NCI-H1092 (cell line): ENCODE results near the gene C17orf67.

Source experiments
- DNase-seq: peaks from one replicate; lab custom pipeline; 2025; lab: John Stamatoyannopoulos, UW

Gene C17orf67

GRCh38 chr17:56833057-56833808, 487 bp downstream of the C17orf67 start:
- DNase-seq, result no peak

- no peak for DNase-seq
Observed at GRCh38 chr17:56832446-56832845, 1.3 kb downstream of the C17orf67 start.

- DNase-seq, result no peak
Observed at GRCh38 chr17:56831369-56832095, 2.2 kb downstream of the C17orf67 start.

- no peak for DNase-seq
Observed at GRCh38 chr17:56830726-56831368, 2.9 kb downstream of the C17orf67 start.

GRCh38 chr17:56826611-56827414, 6.9 kb downstream of the C17orf67 start:
- DNase-seq, result no peak

GRCh38 chr17:56824503-56824902, 9.2 kb downstream of the C17orf67 start:
- no peak for DNase-seq

GRCh38 chr17:56823848-56824247, 9.9 kb downstream of the C17orf67 start:
- DNase-seq, result no peak

- DNase-seq, result no peak
Observed at GRCh38 chr17:56822725-56823124, 11.0 kb downstream of the C17orf67 start.

GRCh38 chr17:56821847-56822534, 11.7 kb downstream of the C17orf67 start:
- no peak for DNase-seq

- DNase-seq, result no peak
Observed at GRCh38 chr17:56820207-56820606, 13.5 kb downstream of the C17orf67 start.

- peak; percentile 70 for DNase-seq
Observed at GRCh38 chr17:56819431-56820145, 14.1 kb downstream of the C17orf67 start.

GRCh38 chr17:56819030-56819429, 14.7 kb downstream of the C17orf67 start:
- DNase-seq, result no peak

GRCh38 chr17:56817066-56817465, 16.7 kb downstream of the C17orf67 start:
- no peak for DNase-seq

- DNase-seq, result no peak
Observed at GRCh38 chr17:56815711-56816110, 18.0 kb downstream of the C17orf67 start.

GRCh38 chr17:56812901-56813388, 20.8 kb downstream of the C17orf67 start:
- peak; percentile 59 for DNase-seq

GRCh38 chr17:56810891-56811775, 22.6 kb downstream of the C17orf67 start:
- no peak for DNase-seq

GRCh38 chr17:56810343-56810742, 23.4 kb downstream of the C17orf67 start:
- DNase-seq, result no peak

GRCh38 chr17:56809820-56810179, 23.9 kb downstream of the C17orf67 start:
- DNase-seq, result no peak

GRCh38 chr17:56809106-56809819, 24.5 kb downstream of the C17orf67 start:
- DNase-seq, result no peak
